Measurements from ENCODE around the gene C19orf67.
A peak's percentile ranks its signal among the peaks of the same experiment; 100 is the strongest.

The C19orf67 gene

GRCh38 chr19:14062558-14062855, 23.1 kb downstream of the C19orf67 start:
- H3K4me1 Mint-ChIP-seq: peaks cover 18% of the 10 kb centered on the region
- no peak overlapping the region for H3K4me3 Mint-ChIP-seq
- no peaks in the 10 kb centered on the region for H3K36me3 Mint-ChIP-seq (ENCODE audit: low read depth)
- TF ChIP-seq CTCF (IDR thresholded peaks at IDR 0.05): no peak
- H3K27me3 Mint-ChIP-seq (ENCODE audit: low read depth, poor library complexity): peaks cover 73% of the 10 kb centered on the region
- DNase-seq: no peak
- H3K9me3 Mint-ChIP-seq: no peaks in the 10 kb centered on the region
- H3K27ac Mint-ChIP-seq: no peak overlapping the region

- Mint-ChIP-seq H3K27me3 (ENCODE audit: low read depth, poor library complexity) (peaks cover 76% of the 10 kb centered on the region), H3K36me3 (ENCODE audit: low read depth) (no peaks in the 10 kb centered on the region), H3K4me1 (peaks cover 18% of the 10 kb centered on the region), H3K9me3 (no peaks in the 10 kb centered on the region), H3K4me3 (no peak within 1 kb of the TSS), H3K27ac (no peak within 1 kb of the TSS)
- TF ChIP-seq CTCF (IDR thresholded peaks at IDR 0.05): no peak
- no peak for DNase-seq
These were observed 23.6 kb downstream of the C19orf67 start, which contains the start of gene PALM3 for GRCh38 chr19:14061751-14062557. PALM3 (minus strand) TSS chr19:14062076; CDS start chr19:14061980, 96 bp downstream.

- DNase-seq: no peak
- H3K27me3 Mint-ChIP-seq (ENCODE audit: low read depth, poor library complexity): peaks cover 78% of the 10 kb centered on the region
- H3K4me3 Mint-ChIP-seq: no peak overlapping the region
- H3K27ac Mint-ChIP-seq: no peak overlapping the region
- no peaks in the 10 kb centered on the region for H3K36me3 Mint-ChIP-seq (ENCODE audit: low read depth)
- peaks cover 18% of the 10 kb centered on the region for H3K4me1 Mint-ChIP-seq
- no peaks in the 10 kb centered on the region for H3K9me3 Mint-ChIP-seq
- TF ChIP-seq CTCF (IDR thresholded peaks at IDR 0.05): no peak
These were observed 24.4 kb downstream of the C19orf67 start for GRCh38 chr19:14061081-14061749.

GRCh38 chr19:14059652-14060155, 25.9 kb downstream of the C19orf67 start:
- TF ChIP-seq CTCF (IDR thresholded peaks at IDR 0.05): no peak
- Mint-ChIP-seq H3K9me3 (no peaks in the 10 kb centered on the region), H3K36me3 (ENCODE audit: low read depth) (no peaks in the 10 kb centered on the region), H3K27ac (no peak overlapping the region), H3K4me1 (peaks cover 18% of the 10 kb centered on the region), H3K27me3 (ENCODE audit: low read depth, poor library complexity) (peaks cover 85% of the 10 kb centered on the region), H3K4me3 (no peak overlapping the region)
- no peak for DNase-seq

- peak; percentile 61 for TF ChIP-seq CTCF (IDR thresholded peaks at IDR 0.05)
- Mint-ChIP-seq H3K36me3 (ENCODE audit: low read depth) (no peaks in the 10 kb centered on the region), H3K27ac (no peak overlapping the region), H3K27me3 (ENCODE audit: low read depth, poor library complexity) (peaks cover 91% of the 10 kb centered on the region), H3K4me3 (peak overlapping the region; percentile 36), H3K9me3 (no peaks in the 10 kb centered on the region), H3K4me1 (peaks cover 18% of the 10 kb centered on the region)
- DNase-seq: peak; percentile 58
These were observed 26.5 kb downstream of the C19orf67 start for GRCh38 chr19:14059093-14059480.

Data from nephron progenitor cell (in vitro differentiated cells).